ENCODE data around the gene B3GNT3.

B3GNT3 gene

GRCh38 chr19:17817668-17818363 is 22.9 kb downstream of the B3GNT3 start:
- no peak for DNase-seq (ENCODE audit: insufficient read length, low spot score)
- FAIRE-seq, result no peak
- TF ChIP-seq CTCF (IDR thresholded peaks at IDR 0.05; ENCODE audit: insufficient read depth, missing control alignments), result no peak

GRCh38 chr19:17821190-17821589 is 26.3 kb downstream of the B3GNT3 start, which contains the start of gene INSL3:
INSL3 (minus strand) TSS chr19:17821519; CDS start chr19:17821506, 13 bp downstream.
- no peak for TF ChIP-seq CTCF (IDR thresholded peaks at IDR 0.05; ENCODE audit: insufficient read depth, missing control alignments)
- FAIRE-seq (no peak), DNase-seq (ENCODE audit: insufficient read length, low spot score) (no peak)

- FAIRE-seq (no peak), DNase-seq (ENCODE audit: insufficient read length, low spot score) (no peak)
- TF ChIP-seq CTCF (IDR thresholded peaks at IDR 0.05; ENCODE audit: insufficient read depth, missing control alignments), result no peak
Observed at GRCh38 chr19:17824339-17824738, 29.4 kb downstream of the B3GNT3 start.

GRCh38 chr19:17826508-17827056 is 31.6 kb downstream of the B3GNT3 start:
- no peak for TF ChIP-seq CTCF (IDR thresholded peaks at IDR 0.05; ENCODE audit: insufficient read depth, missing control alignments)
- no peak for FAIRE-seq

GRCh38 chr19:17829855-17830566 is 35.1 kb downstream of the B3GNT3 start:
- no peak for FAIRE-seq
- no peak for TF ChIP-seq CTCF (IDR thresholded peaks at IDR 0.05; ENCODE audit: insufficient read depth, missing control alignments)
- DNase-seq (ENCODE audit: insufficient read length, low spot score), result peak; percentile 91

More at GRCh38 chr19:17826508-17827056, 31.6 kb downstream of the B3GNT3 start:
- DNase-seq (ENCODE audit: insufficient read length, low spot score), result no peak

GRCh38 chr19:17830567-17831418 is 35.9 kb downstream of the B3GNT3 start:
- FAIRE-seq, result no peak
- no peak for TF ChIP-seq CTCF (IDR thresholded peaks at IDR 0.05; ENCODE audit: insufficient read depth, missing control alignments)
- peak; percentile 75 for DNase-seq (ENCODE audit: insufficient read length, low spot score)

All from D721Med (cell line).